ENCODE measurements around the gene CDH15. TPM values are rescaled to one million over a fixed set of nuclear protein-coding genes. Genes with fewer than 3 reads are reported as not detected.
A peak's percentile ranks its signal among the peaks of the same experiment; 100 is the strongest.
"Not testable (repeated sequence)": the region's sequence is repeated elsewhere in the genome, so short reads cannot be mapped to it uniquely, and the experiment has no call there.

The CDH15 gene
- total RNA-seq, 4 donors from 2014 or later = 0.84 to 8.1 (median 1.9) TPM

GRCh38 chr16:89164436-89164835 lies 7.1 kb upstream of the CDH15 start:
- peaks cover 0 to 19% (median 7%) of the 10 kb centered on the region in 4 donors for H3K4me1 ChIP-seq
- H3K4me3 ChIP-seq = no peak overlapping the region
- H3K27me3 ChIP-seq = peaks cover 0 to 40% of the 10 kb centered on the region in 2 donors
- no peak for DNase-seq (ENCODE audit: low spot score in 2 of 2)
- H3K27ac ChIP-seq = peak overlapping the region in 1 of 4 donors; percentile 30
- 38 to 51% methylated on average over 13 to 15 of the region's 15 CpGs for WGBS, 2 donors
- no peaks in the 10 kb centered on the region for H3K36me3 ChIP-seq
- TF ChIP-seq EP300 (IDR thresholded peaks at IDR 0.05) = no peak
- no peak for TF ChIP-seq CTCF (IDR thresholded peaks at IDR 0.05)
- no peak for TF ChIP-seq POLR2A (IDR thresholded peaks at IDR 0.05)
- no peaks in the 10 kb centered on the region for H3K9me3 ChIP-seq

GRCh38 chr16:89164847-89165680 lies 6.5 kb upstream of the CDH15 start:
- DNase-seq (ENCODE audit: low spot score in 2 of 2) = no peak
- Histone ChIP-seq H3K27ac (peak overlapping the region in 1 of 4 donors; percentile 30), H3K4me1 (peaks cover 0 to 19% (median 8%) of the 10 kb centered on the region in 4 donors), H3K27me3 (peaks cover 0 to 46% of the 10 kb centered on the region in 2 donors), H3K36me3 (no peaks in the 10 kb centered on the region), H3K4me3 (no peak overlapping the region), H3K9me3 (no peaks in the 10 kb centered on the region)
- TF ChIP-seq CTCF (IDR thresholded peaks at IDR 0.05) = no peak
- 59 to 79% methylated on average over 15 to 20 of the region's 20 CpGs for WGBS, 2 donors

GRCh38 chr16:89165681-89165979 lies 5.9 kb upstream of the CDH15 start:
- Histone ChIP-seq H3K4me1 (peaks cover 0 to 23% (median 11%) of the 10 kb centered on the region in 4 donors), H3K27me3 (peaks cover 0 to 52% of the 10 kb centered on the region in 2 donors)
- not testable (repeated sequence) for H3K9me3 ChIP-seq; DNase-seq (ENCODE audit: low spot score in 2 of 2); H3K4me3 ChIP-seq; H3K27ac ChIP-seq; H3K36me3 ChIP-seq
- 65 to 72% methylated on average over 6 to 10 of the region's 10 CpGs for WGBS, 2 donors

- Histone ChIP-seq H3K4me3 (no peak overlapping the region), H3K27me3 (peaks cover 0 to 60% of the 10 kb centered on the region in 2 donors), H3K4me1 (peaks cover 3 to 35% (median 17%) of the 10 kb centered on the region in 4 donors), H3K9me3 (no peaks in the 10 kb centered on the region), H3K36me3 (no peaks in the 10 kb centered on the region), H3K27ac (no peak overlapping the region)
- 60 to 64% methylated on average over 12 to 14 of the region's 18 CpGs for WGBS, 2 donors
- TF ChIP-seq POLR2A (IDR thresholded peaks at IDR 0.05) (no peak), EP300 (IDR thresholded peaks at IDR 0.05) (no peak), CTCF (IDR thresholded peaks at IDR 0.05) (no peak)
- no peak for DNase-seq (ENCODE audit: low spot score in 2 of 2)
Observed at GRCh38 chr16:89166696-89167424, 4.7 kb upstream of the CDH15 start.

GRCh38 chr16:89167425-89167941 lies 4.1 kb upstream of the CDH15 start:
- peak; percentile 67 to 70 for DNase-seq (ENCODE audit: low spot score in 2 of 2)
- peaks cover 0 to 59% of the 10 kb centered on the region in 2 donors for H3K27me3 ChIP-seq
- no peak overlapping the region for H3K4me3 ChIP-seq

More at GRCh38 chr16:89167425-89167941, 4.1 kb upstream of the CDH15 start:
- WGBS, 2 donors = 0 to 20% methylated on average over 14 to 16 of the region's 18 CpGs
- Histone ChIP-seq H3K27ac (no peak overlapping the region), H3K36me3 (no peaks in the 10 kb centered on the region), H3K9me3 (no peaks in the 10 kb centered on the region), H3K4me1 (peaks cover 3 to 41% (median 17%) of the 10 kb centered on the region in 4 donors)
- TF ChIP-seq POLR2A (IDR thresholded peaks at IDR 0.05) = no peak
- peak; percentile 57 to 92 (median 75) for TF ChIP-seq CTCF (IDR thresholded peaks at IDR 0.05)
- no peak for TF ChIP-seq EP300 (IDR thresholded peaks at IDR 0.05)
